Heart left ventricle (tissue), 13 donors: Measurements from ENCODE around the gene MPDZ.

ENCODE experiments used
- POLR2A ChIP-seq, 2 donors: fragments of 450-650 bp; IDR thresholded peaks; one replicate each; pipeline ENCODE4 v1.6.1; 2017; ENCODE audit warnings: antibody characterized with exemption in 2 of 2, mild to moderate bottlenecking in 2 of 2, moderate library complexity in 2 of 2
- TF ChIP-seq, protein P1 (sequence below), 12 donors: fragments of 200-600 bp; sonication (generic) in 4 of 12; IDR thresholded peaks; one replicate each; pipeline versions ENCODE4 v1.5.0 to v1.8.0; 2018 to 2022; ENCODE audit warnings: antibody characterized with exemption in 12 of 12, mild to moderate bottlenecking in 5 of 12
- donor health status: ischemic (EF 13 %, LVEDD 7.1; RV severe dilation, severe dysfunction).
- donor health status: DM: no; HTN: yes; CAD: no.
- donor health status: DM: no; HTN: no; CAD: no.
- donor health status: ischemic (EF 25% LVEDD 6.9; RV normal size, moderate dysfunction).
- donor health status: ischemic (EF 25% LVEDD 5.7; RV mildly dilated, moderate dysfunction).
- donor health status: ischemic (EF 35%, LVEDD 5.7; RV mildly dilated, moderate dysfunction).
- donor health status: nonischemic (EF 11% LVEDD 7.7; RV severe dilation, severe dysfunction).
- donor health status: DM: yes; HTN: yes; CAD: no.
- donor health status: PGD.
- donor health status: ischemic (EF 29% LVEDD 5.4; RV normal size, mild dysfunction).
- donor health status: nonischemic (EF 23%, LVEDD 6.1; RV moderate dilation, normal function).

DNA sequence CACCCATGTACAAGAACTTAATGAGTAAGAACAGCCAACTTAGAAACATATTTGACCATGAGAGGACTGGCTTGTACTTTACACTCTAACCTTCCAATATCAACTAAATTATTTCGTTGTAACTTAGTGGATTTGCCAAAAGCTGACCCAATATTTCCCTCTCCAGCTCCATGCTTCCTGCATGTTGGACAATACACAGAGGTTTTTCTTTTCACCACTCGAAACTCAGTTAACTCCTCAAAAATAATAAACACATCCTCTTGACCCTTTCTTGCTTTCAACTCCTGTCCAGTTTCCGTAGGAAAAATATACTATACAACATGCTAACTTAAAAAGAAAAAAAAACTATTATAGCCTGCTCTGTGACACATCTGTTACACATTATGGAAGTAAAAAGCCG lies 188.9 kb downstream of the MPDZ start:
- TF ChIP-seq, protein P1, sequence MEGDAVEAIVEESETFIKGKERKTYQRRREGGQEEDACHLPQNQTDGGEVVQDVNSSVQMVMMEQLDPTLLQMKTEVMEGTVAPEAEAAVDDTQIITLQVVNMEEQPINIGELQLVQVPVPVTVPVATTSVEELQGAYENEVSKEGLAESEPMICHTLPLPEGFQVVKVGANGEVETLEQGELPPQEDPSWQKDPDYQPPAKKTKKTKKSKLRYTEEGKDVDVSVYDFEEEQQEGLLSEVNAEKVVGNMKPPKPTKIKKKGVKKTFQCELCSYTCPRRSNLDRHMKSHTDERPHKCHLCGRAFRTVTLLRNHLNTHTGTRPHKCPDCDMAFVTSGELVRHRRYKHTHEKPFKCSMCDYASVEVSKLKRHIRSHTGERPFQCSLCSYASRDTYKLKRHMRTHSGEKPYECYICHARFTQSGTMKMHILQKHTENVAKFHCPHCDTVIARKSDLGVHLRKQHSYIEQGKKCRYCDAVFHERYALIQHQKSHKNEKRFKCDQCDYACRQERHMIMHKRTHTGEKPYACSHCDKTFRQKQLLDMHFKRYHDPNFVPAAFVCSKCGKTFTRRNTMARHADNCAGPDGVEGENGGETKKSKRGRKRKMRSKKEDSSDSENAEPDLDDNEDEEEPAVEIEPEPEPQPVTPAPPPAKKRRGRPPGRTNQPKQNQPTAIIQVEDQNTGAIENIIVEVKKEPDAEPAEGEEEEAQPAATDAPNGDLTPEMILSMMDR (IDR thresholded peaks at IDR 0.05), result no peak
- TF ChIP-seq POLR2A (IDR thresholded peaks at IDR 0.05), result no peak
